H1 (cell line): Measurements from ENCODE around the gene TOMM6. TPM values are rescaled to one million over a fixed set of nuclear protein-coding genes. Genes with fewer than 3 reads are reported as not detected.

ENCODE experiments used
- EGR1 ChIP-seq: IDR thresholded peaks from 2 replicates; pipeline ENCODE4 v1.6.1; 2011; ENCODE audit warnings: low read depth, low read length, borderline replicate concordance
- RNF2 ChIP-seq: fragments of 200-900, 300-1000 bp; sonication (generic); IDR thresholded peaks from 2 replicates; pipeline ENCODE4 v1.7.1; 2016; ENCODE audit warnings: borderline replicate concordance, low read depth, mild to moderate bottlenecking, antibody characterized with exemption, low read length; ENCODE audit not compliant: poor library complexity, severe bottlenecking; ENCODE audit errors: missing control alignments
- RXRA ChIP-seq: IDR thresholded peaks from 2 replicates; pipeline ENCODE4 v1.6.1; 2011; ENCODE audit warnings: low read depth, mild to moderate bottlenecking, low read length, moderate library complexity; ENCODE audit not compliant: insufficient read depth
- SIN3A ChIP-seq, 2 experiments: IDR thresholded peaks in 1 of 2; conservative IDR thresholded peaks in 1 of 2; 2 replicates each; pipeline ENCODE4 v1.6.1; 2011 to 2012; ENCODE audit warnings: low read length in 2 of 2, improper control_type of control experiment in 1 of 2, low read depth in 1 of 2, mild to moderate bottlenecking in 1 of 2
- TBP ChIP-seq: IDR thresholded peaks from 2 replicates; pipeline ENCODE4 v1.6.1; 2011; ENCODE audit warnings: low read depth, low read length, improper control_type of control experiment
- polyA plus RNA-seq, 7 experiments: library from polyadenylated mRNA; depleted of rRNA in 3 of 7; stranded (reverse) in 5 of 7; unstranded in 2 of 7; fragments of >200 nt in 5 of 7; fragments of 200-250 nt in 2 of 7; gene quantifications; 1 replicate in 5 of 7; 2 replicates in 1 of 7; 4 replicates in 1 of 7; pipeline versions ENCODE4 v1.2.1 to v1.2.3, GENCODE V29; 2011 to 2013; ENCODE audit warnings: missing spikeins in 2 of 7, mixed read lengths in 2 of 7
- total RNA-seq: library from RNA; stranded (reverse); fragmentation: NEBNext Ultra II Directional; extraction: Animal tissue kit (Norgen Biotek cat#: 25700); gene quantifications from 2 replicates; pipeline ENCODE4 v1.2.1, GENCODE V29; 2021

Gene TOMM6
- total and polyA plus RNA-seq, 2 of the 8 experiments (the other 6 are each of a cell fraction or from before 2014, with no cell fraction given): 228 to 560 TPM

DNA sequence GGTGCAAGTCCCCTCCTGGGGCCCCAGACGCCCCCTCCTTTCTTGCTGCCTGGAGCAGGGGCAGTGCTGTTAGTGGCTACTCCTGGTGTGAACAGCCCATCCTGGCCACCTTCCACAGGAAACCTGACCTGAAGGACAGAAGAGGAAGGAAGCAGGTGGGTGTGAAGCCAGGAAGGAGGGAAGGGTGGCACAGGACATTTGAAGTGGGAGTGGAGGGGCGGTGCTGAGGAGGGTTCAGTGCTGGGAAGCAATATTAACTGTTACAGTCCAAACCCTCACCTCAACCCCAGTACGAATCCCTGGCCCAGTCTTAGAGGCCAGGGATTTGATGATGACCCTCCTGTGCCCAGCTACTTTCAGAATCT is 6.1 kb upstream of the TOMM6 start (continued):
- TF ChIP-seq EGR1 (no peak), TBP (no peak), RNF2 (no peak), RXRA (no peak), SIN3A (conservative IDR thresholded peaks at IDR 0.05 in 1 of 2, IDR thresholded peaks at IDR 0.05 in 1 of 2; ENCODE audit: low read depth in 1 of 2, low read length in 2 of 2) (no peak)
- TF ChIP-seq, all 59 proteins: peak for 0
